HG03139 (cell line): ENCODE measurements around the gene GTPBP2.
"Not testable (repeated sequence)": the region's sequence is repeated elsewhere in the genome, so short reads cannot be mapped to it uniquely, and the experiment has no call there.

ENCODE experiments used
- ATAC-seq: cut with Tn5 transposase; IDR thresholded peaks from one replicate; pipeline ENCODE4 v1.9.1; 2021; ENCODE audit not compliant: unreplicated experiment

GTPBP2 gene

GRCh38 chr6:43624786-43625288, 4.2 kb downstream of the GTPBP2 start:
- no peak for ATAC-seq

- ATAC-seq: no peak
Measured at GRCh38 chr6:43623880-43624785, 4.9 kb downstream of the GTPBP2 start.

- ATAC-seq: no peak
Measured at GRCh38 chr6:43622541-43622940, 6.5 kb downstream of the GTPBP2 start.

- no peak for ATAC-seq
Measured at GRCh38 chr6:43621836-43622180, 7.3 kb downstream of the GTPBP2 start.

GRCh38 chr6:43621078-43621835, 7.8 kb downstream of the GTPBP2 start:
- no peak for ATAC-seq

- ATAC-seq: no peak
Measured at GRCh38 chr6:43616725-43617472, 12.2 kb downstream of the GTPBP2 start.

GRCh38 chr6:43614396-43614730, 14.7 kb downstream of the GTPBP2 start:
- no peak for ATAC-seq

- ATAC-seq: no peak
Measured at GRCh38 chr6:43613721-43614395, 15.2 kb downstream of the GTPBP2 start.

- ATAC-seq: no peak
Measured at GRCh38 chr6:43610431-43610830, 18.6 kb downstream of the GTPBP2 start.

GRCh38 chr6:43609402-43609801, 19.7 kb downstream of the GTPBP2 start:
- no peak for ATAC-seq

GRCh38 chr6:43608807-43609206, 20.3 kb downstream of the GTPBP2 start:
- ATAC-seq: no peak

GRCh38 chr6:43608310-43608763, 20.7 kb downstream of the GTPBP2 start:
- no peak for ATAC-seq

GRCh38 chr6:43606019-43606418, 23.0 kb downstream of the GTPBP2 start:
- no peak for ATAC-seq

- ATAC-seq: no peak
Measured at GRCh38 chr6:43604174-43604573, 24.9 kb downstream of the GTPBP2 start.

GRCh38 chr6:43600595-43600994, 28.5 kb downstream of the GTPBP2 start:
- no peak for ATAC-seq

- no peak for ATAC-seq
Measured at GRCh38 chr6:43593938-43594337, 35.1 kb downstream of the GTPBP2 start.

- ATAC-seq: not testable (repeated sequence)
Measured at GRCh38 chr6:43589564-43589963, 39.5 kb downstream of the GTPBP2 start.

GRCh38 chr6:43588194-43588593, 40.9 kb downstream of the GTPBP2 start:
- no peak for ATAC-seq

- no peak for ATAC-seq
Measured at GRCh38 chr6:43584892-43585570, 44.0 kb downstream of the GTPBP2 start.

- ATAC-seq: no peak
Measured at GRCh38 chr6:43582911-43583310, 46.2 kb downstream of the GTPBP2 start.
